ENCODE results near the gene PLEKHA7.

DNA sequence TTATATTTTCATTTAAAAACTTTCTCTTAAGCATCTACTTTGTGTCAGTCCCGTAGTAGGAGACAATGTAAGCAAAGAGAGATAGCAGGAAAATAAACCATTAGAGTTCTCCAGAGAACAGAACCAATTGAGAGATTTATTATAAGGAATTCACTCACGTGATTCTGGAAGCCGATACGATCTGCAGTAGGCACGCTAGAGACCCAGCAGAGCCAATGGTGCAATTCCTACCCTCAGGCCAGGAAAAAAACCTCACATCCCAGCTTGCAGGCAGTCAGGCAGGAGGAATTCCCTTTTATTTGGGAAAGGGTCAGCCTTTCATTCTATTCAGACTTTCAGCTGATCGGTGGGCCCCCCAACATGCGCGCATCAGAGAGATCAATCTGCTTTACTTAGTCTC, 7.3 kb upstream of the PLEKHA7 start:
- TF ChIP-seq POLR2AphosphoS5 (IDR thresholded peaks at IDR 0.05; ENCODE audit: low read depth, low read length) (no peak), SIN3A (IDR thresholded peaks at IDR 0.05; ENCODE audit: borderline replicate concordance, insufficient read depth, low read length) (no peak)
- TF ChIP-seq, protein P1, sequence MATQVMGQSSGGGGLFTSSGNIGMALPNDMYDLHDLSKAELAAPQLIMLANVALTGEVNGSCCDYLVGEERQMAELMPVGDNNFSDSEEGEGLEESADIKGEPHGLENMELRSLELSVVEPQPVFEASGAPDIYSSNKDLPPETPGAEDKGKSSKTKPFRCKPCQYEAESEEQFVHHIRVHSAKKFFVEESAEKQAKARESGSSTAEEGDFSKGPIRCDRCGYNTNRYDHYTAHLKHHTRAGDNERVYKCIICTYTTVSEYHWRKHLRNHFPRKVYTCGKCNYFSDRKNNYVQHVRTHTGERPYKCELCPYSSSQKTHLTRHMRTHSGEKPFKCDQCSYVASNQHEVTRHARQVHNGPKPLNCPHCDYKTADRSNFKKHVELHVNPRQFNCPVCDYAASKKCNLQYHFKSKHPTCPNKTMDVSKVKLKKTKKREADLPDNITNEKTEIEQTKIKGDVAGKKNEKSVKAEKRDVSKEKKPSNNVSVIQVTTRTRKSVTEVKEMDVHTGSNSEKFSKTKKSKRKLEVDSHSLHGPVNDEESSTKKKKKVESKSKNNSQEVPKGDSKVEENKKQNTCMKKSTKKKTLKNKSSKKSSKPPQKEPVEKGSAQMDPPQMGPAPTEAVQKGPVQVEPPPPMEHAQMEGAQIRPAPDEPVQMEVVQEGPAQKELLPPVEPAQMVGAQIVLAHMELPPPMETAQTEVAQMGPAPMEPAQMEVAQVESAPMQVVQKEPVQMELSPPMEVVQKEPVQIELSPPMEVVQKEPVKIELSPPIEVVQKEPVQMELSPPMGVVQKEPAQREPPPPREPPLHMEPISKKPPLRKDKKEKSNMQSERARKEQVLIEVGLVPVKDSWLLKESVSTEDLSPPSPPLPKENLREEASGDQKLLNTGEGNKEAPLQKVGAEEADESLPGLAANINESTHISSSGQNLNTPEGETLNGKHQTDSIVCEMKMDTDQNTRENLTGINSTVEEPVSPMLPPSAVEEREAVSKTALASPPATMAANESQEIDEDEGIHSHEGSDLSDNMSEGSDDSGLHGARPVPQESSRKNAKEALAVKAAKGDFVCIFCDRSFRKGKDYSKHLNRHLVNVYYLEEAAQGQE (IDR thresholded peaks at IDR 0.05; ENCODE audit: insufficient read depth in 1 of 2, low read depth in 2 of 2, low read length in 2 of 2), result no peak

Data from PFSK-1 (cell line).